IPS-15b (cell line): ENCODE measurements around the gene CALML3.

ENCODE experiments used
- H3K27me3 ChIP-seq: one replicate; pipeline ENCODE4 v1.6.1; 2013; ENCODE audit warnings: low read length; ENCODE audit not compliant: control insufficient read depth, insufficient read depth
- H3K36me3 ChIP-seq: one replicate; pipeline ENCODE4 v1.6.1; 2013; ENCODE audit warnings: low read length; ENCODE audit not compliant: control insufficient read depth, insufficient read depth
- H3K4me1 ChIP-seq: one replicate; pipeline ENCODE4 v1.6.1; 2013; ENCODE audit warnings: mild to moderate bottlenecking, low read length; ENCODE audit not compliant: control insufficient read depth, insufficient read depth
- H3K4me3 ChIP-seq: one replicate; pipeline ENCODE4 v1.5.1; 2013; ENCODE audit warnings: low read depth, low read length
- H3K9ac ChIP-seq: one replicate; pipeline ENCODE4 v1.6.1; 2013; ENCODE audit warnings: low read depth, mild to moderate bottlenecking, low read length
- H3K9me3 ChIP-seq: one replicate; pipeline ENCODE4 v1.6.1; 2013; ENCODE audit warnings: mild to moderate bottlenecking, low read length; ENCODE audit not compliant: control insufficient read depth, insufficient read depth

Gene CALML3

DNA sequence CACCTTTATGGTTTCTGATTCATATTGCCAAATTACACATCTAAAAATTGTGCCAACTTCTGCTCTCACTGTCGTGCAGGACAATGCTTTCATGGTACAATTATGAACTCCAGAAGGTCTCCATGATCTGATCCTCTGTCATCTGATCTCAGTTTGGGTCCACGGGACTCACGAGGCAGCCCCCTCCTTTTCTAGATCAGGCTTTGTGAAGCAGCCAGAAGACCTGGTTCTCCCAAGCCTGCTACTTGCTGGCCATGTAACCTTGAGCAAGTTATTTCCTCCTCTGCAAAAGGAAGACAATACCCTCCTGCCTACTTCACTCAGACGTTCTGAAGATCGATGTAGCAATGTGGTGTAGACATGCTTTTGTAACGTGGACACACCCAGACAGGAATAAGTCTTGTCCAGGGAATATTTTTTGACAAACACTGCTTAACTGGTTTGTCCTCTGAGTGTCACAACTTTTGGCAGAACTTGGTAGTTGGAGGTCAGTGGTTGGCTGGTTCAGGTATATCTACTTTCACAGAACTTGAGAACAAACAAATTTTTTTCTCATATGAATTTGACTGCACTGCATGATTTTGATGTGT, 19.6 kb downstream of the CALML3 start:
- no peaks in the 10 kb centered on the region for H3K4me1 ChIP-seq

DNA sequence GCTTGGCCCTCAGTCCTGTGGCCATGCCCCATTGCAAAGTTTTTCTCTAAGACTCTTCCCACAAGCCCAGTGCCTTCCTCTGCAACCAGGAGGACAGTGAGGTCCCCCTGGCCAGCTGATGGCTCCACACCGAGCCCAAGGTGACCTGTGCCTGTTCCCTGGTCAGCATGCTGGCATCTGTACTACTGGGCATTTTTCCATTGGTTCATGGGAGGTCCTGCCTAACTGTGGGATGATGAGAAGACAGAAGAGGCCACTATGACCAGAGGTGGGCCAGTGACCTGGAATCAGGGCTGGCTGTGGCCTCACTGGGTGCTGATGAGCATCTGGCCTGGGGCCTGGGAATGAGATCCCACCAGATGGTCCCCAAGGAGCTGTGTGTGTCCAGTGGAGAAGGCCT, 20.2 kb downstream of the CALML3 start:
- Histone ChIP-seq H3K4me1 (no peaks in the 10 kb centered on the region), H3K27me3 (no peaks in the 10 kb centered on the region), H3K9me3 (no peaks in the 10 kb centered on the region), H3K4me3 (no peak overlapping the region), H3K9ac (no peak overlapping the region), H3K36me3 (no peaks in the 10 kb centered on the region)

More for the DNA sequence above, 19.6 kb downstream of the CALML3 start:
- Histone ChIP-seq H3K9me3 (no peaks in the 10 kb centered on the region), H3K4me3 (no peak overlapping the region), H3K36me3 (no peaks in the 10 kb centered on the region), H3K27me3 (no peaks in the 10 kb centered on the region), H3K9ac (no peak overlapping the region)

DNA sequence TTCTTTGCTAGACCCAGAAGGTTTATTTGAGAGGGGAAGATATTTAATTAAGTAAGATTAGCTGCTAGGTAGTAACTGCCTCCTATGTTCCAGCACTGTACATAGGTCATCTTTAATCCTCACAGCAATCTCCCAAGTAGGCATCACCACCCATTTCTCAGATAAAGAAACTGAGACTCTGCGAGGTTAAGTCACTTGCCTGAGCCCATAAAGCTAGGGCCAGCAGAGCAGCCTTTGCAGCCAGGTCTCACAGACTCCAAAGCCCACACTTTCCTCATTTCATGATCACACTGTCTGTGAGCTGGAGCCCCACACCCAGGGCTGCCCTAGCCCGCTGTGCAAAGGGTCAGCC, 20.6 kb downstream of the CALML3 start:
- Histone ChIP-seq H3K36me3 (no peaks in the 10 kb centered on the region), H3K9me3 (no peaks in the 10 kb centered on the region), H3K9ac (no peak overlapping the region), H3K4me1 (no peaks in the 10 kb centered on the region), H3K27me3 (no peaks in the 10 kb centered on the region), H3K4me3 (no peak overlapping the region)

DNA sequence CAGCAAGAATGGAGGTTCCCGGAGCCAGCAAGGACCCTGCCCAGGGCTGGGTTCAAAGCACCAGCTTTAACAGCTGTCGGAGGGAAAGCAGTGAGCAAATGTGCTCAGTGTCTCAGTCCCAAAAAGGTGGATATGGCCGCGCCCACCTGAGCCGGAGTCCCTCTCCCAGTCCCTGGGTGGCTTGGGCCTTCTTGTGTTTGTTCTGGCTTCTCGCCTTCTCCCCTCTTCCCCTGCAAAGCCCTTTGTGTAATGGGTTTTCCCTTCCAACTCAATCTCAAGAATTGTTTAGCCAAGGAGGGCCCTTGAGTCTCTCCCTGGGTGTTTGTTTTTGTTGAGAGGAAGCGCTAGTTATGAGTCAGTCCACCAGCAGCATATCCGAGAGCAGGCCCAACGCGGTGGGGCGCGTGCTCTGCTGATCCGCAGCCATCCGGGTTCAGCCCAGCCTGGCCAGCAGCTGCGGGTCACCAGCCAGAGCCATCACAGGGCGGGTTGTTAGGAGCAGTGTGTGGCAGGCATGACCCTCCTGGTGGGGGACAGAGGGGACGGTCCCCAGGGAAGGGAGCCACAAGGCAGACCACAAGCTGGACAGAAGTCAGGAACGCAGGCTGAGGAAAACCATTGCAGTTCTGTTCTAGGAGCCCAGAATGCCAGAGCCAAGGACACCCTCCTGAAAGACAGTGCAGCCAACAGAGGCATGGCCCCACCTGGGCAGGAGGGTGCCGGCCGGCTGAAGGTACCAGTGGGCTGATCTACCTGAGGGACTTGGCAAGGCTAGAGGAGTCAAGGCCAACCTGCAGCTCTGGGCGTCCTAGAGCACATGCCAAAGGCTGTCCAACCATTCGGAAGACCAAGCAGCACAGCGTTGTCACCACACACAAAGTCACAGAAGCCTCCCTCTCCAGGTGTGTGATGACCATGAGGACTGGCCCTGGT, 21.3 kb downstream of the CALML3 start:
- Histone ChIP-seq H3K4me1 (no peaks in the 10 kb centered on the region), H3K27me3 (no peaks in the 10 kb centered on the region), H3K4me3 (no peak overlapping the region), H3K9me3 (no peaks in the 10 kb centered on the region), H3K36me3 (no peaks in the 10 kb centered on the region), H3K9ac (no peak overlapping the region)

DNA sequence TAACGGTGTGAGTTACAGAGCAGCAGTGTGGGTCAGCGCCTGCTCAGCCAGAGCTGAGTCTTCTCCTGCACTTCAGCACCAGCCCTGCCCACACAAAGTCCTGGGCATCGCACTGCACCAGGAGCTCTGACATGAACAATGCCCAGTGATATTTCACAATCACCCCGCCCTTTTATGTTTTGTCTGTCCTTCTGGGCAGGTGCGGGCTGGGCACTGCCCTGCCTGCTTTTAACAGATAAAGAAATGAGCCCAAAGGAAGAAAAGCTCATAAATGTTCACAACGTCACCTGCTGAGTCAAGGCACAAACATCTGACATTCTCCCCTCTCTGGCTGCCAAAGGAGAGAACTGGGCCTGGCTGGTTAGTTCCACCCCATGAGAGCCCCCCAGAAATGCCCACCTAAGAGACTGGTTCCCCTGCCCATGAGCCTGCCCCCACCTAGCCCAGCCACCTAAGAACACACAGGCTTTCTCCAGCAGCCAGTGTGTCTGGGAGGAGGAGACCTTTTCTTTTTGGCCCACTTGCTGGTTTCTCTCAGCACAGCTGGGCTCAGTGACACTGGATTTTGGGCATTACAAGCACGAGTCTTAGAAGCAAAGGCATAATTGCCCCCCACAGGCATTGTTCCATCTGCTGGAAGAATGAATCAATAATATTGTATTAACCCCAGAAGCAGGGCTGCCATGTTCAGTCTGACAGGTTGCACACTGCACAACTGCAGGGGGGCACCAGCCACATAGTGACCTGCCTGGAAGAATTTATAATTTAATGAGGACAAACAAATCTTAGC, 22.3 kb downstream of the CALML3 start:
- no peaks in the 10 kb centered on the region for H3K4me1 ChIP-seq

DNA sequence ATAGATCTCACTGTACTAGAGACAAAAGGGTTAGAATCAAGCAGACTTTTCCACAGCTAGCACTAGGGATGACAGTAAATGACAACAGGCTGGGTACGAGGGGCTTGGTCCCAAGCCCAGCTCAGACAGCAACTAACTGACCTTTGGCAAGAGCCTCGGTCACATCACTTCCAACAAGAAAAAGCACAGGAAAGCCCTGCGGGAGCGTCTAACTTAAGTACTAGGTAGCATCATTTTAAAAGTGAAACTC, 22.8 kb downstream of the CALML3 start:
- H3K9ac ChIP-seq: no peak overlapping the region
- no peaks in the 10 kb centered on the region for H3K36me3 ChIP-seq
- no peak overlapping the region for H3K4me3 ChIP-seq
- H3K4me1 ChIP-seq: no peaks in the 10 kb centered on the region
- no peaks in the 10 kb centered on the region for H3K27me3 ChIP-seq
- no peaks in the 10 kb centered on the region for H3K9me3 ChIP-seq

More for the DNA sequence above, 22.3 kb downstream of the CALML3 start:
- Histone ChIP-seq H3K36me3 (no peaks in the 10 kb centered on the region), H3K4me3 (no peak overlapping the region), H3K9me3 (no peaks in the 10 kb centered on the region), H3K27me3 (no peaks in the 10 kb centered on the region), H3K9ac (no peak overlapping the region)

DNA sequence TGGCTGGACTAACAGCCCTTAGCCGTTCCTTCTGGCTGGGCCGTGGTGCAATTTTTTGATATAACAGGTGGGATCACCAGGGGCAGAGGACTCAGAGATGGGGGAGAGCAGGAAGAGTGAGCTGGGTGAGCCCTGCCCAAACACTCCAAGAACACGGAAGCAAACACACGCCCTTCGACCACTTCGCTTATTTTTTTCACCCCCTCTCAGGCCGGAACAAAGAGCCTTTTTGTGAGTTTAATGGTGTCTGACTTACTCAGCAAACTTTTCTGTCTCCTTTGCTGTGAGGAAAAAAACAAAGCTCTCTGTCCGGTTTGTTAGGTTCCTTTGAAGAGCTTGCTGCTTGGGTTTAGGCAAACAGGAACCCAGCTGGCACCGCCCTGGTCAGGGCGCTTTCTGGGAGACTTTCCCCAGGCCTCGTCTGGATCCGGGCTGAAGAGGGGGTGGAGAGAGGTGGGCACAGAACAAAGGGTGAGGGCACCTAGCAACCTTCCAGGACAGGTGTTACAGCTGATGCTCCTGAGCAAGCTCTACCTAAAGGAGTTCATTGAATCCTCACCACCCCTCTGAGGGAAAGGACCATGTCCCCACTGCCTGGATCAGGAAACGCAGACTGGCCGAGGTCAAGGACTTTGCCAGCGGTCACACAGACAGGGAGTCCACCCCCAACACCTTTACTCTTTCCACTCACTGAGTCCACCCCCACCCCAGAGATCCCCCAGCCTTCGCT, 23.3 kb downstream of the CALML3 start:
- Histone ChIP-seq H3K27me3 (no peaks in the 10 kb centered on the region), H3K9ac (no peak overlapping the region), H3K4me3 (no peak overlapping the region), H3K36me3 (no peaks in the 10 kb centered on the region), H3K4me1 (no peaks in the 10 kb centered on the region), H3K9me3 (no peaks in the 10 kb centered on the region)

DNA sequence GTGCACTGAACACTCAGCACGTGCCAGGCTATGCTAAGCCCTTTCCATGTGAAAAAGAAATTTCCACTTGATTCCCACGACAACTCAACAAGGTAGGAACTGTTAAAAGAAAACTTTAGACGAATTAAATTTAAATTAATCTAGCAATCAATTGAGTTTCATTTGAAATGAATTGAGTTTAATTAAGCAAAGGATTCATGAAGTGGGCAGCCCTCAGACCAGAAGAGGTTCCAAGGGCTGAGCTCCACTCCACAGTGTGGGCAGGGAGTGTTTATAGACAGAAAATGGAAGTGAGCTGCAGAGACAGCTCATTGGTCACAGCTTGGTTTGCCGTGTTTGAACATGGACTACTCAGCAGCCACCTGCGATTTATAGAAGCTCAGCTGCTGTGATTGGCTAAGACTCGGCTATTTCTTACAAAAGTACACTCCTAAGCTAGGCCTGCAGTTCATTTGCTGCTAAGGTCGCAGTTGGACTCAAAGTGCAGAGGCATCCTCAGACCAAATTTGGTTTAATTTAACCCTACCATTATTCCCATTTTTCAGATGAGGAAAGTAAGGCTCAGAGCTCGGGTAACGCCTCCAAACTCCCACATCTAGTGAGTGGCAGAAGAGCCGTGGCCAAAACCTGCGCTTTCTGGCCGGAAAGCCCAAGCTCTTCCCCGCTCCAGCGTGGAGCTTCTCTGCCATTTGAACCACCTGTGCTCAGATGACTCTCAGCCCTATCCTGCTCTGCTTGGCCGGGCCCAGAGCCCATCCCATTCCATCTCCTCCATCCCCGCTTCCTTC, 24.9 kb downstream of the CALML3 start:
- Histone ChIP-seq H3K4me3 (no peak overlapping the region), H3K9ac (no peak overlapping the region), H3K9me3 (no peaks in the 10 kb centered on the region), H3K4me1 (no peaks in the 10 kb centered on the region), H3K36me3 (no peaks in the 10 kb centered on the region), H3K27me3 (no peaks in the 10 kb centered on the region)

DNA sequence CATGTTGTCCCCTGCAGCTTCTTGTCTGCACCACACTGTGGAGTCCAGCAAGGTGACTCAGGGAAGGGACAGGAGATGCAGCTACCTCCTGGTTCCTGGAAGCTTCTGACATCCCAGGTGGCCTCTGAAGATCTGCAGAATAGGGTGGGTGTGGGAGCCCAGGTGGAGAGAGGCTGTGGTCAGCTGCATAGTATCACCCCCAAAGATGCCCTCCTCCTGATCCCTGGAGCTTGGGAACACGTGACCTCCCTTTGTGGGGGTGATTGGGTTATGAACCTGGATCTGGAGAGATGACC, 25.4 kb downstream of the CALML3 start:
- no peak overlapping the region for H3K9ac ChIP-seq
- no peaks in the 10 kb centered on the region for H3K9me3 ChIP-seq
- no peak overlapping the region for H3K4me3 ChIP-seq
- H3K27me3 ChIP-seq: no peaks in the 10 kb centered on the region
- H3K36me3 ChIP-seq: no peaks in the 10 kb centered on the region
- H3K4me1 ChIP-seq: no peaks in the 10 kb centered on the region

DNA sequence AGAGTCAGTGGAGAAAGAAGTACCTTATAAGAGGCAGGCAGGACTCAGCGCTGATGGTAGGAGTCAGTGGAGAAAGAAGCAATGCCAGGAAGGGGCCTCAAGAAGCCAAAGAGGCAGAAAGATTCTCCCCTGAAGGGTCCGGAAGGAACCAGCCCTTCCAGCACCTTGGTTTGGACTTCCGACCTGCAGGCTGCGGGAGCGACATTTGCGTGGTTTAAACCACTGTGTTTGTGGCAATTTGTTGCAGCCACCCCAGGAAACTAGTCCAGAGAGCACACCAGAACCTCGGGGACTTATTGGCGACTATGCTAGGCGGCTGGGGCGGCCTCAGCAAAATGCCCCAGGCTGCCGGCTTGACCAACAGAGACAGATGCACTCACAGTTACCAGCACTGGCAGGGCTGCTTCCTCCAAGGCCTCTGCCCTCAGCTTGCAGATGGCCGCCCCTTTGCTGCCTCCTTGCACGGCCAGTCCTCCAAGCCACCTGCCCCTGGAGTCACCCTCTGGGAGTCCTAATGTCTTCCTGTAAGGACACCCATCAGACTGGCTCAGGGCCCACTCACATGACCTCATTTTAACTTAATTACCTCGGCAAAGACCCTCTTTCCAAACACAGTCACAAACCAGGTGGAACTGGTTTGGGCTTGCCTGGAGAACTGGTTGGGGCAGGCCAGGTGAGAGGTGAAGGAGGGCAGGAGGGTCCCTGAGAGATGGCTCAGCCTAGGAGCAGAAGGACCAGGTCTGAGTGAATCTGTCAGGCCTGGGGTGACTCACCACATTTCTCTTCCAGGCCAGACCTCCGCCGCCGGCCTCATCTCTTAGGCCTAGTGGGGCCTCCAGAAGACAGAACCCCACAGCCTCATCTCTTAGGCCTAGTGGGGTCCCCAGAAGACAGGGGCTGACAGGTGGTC, 26.1 kb downstream of the CALML3 start:
- no peaks in the 10 kb centered on the region for H3K9me3 ChIP-seq
- H3K4me1 ChIP-seq: no peaks in the 10 kb centered on the region
- H3K9ac ChIP-seq: no peak overlapping the region
- H3K27me3 ChIP-seq: no peaks in the 10 kb centered on the region
- no peak overlapping the region for H3K4me3 ChIP-seq
- no peaks in the 10 kb centered on the region for H3K36me3 ChIP-seq
